Mammary epithelial cell (primary cell): ENCODE measurements around the gene TUBB4A.

Source experiments
- EZH2 ChIP-seq: IDR thresholded peaks from 2 replicates; pipeline ENCODE4 v1.6.1; 2012; ENCODE audit warnings: low read length, inconsistent platforms, borderline replicate concordance
- TF ChIP-seq, protein P1 (sequence below), 2 donors: IDR thresholded peaks in 1 of 2; conservative IDR thresholded peaks in 1 of 2; 2 replicates each; pipeline ENCODE4 v1.5.1; 2011 to 2012; ENCODE audit warnings: inconsistent platforms in 2 of 2, low read length in 2 of 2, mild to moderate bottlenecking in 2 of 2, control low read depth in 1 of 2, low read depth in 1 of 2; ENCODE audit not compliant: insufficient read depth in 1 of 2; ENCODE audit errors: extremely low read depth in 1 of 2

DNA sequence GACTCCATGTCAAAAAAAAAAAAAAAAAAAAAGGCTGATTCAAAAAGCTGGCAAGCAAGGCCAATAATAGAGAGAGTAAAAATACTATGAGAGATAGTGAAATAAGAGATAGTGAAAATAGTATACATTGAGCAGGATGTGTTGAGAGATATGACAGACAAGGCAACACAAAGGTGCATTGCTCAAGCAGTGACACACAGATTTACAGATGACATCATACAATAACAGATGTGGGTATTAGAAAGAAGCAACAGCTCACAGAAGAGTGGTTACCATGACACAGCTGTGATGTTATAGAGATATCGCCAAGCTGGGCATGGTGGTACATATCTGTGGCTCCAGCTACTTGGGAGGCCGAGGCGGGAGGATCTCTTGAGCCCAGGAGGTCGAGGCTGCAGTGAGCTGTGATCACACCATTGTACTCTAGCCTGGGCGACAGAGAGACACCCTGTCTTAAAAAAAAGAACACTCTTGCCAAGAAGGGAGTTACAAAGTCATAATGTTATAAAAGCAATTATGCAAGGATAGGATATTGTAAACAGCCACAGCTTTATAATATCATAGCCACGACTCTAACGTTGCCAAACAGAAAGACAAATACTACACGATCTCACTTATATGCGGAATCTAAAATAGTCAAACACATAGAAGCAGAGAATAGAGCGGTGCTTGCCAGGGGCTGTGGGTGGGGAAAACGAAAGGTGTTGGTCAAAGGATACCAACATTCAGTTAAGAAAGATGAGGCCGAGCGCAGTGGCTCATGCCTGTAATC lies 39.0 kb upstream of the TUBB4A start:
- TF ChIP-seq, protein P1, sequence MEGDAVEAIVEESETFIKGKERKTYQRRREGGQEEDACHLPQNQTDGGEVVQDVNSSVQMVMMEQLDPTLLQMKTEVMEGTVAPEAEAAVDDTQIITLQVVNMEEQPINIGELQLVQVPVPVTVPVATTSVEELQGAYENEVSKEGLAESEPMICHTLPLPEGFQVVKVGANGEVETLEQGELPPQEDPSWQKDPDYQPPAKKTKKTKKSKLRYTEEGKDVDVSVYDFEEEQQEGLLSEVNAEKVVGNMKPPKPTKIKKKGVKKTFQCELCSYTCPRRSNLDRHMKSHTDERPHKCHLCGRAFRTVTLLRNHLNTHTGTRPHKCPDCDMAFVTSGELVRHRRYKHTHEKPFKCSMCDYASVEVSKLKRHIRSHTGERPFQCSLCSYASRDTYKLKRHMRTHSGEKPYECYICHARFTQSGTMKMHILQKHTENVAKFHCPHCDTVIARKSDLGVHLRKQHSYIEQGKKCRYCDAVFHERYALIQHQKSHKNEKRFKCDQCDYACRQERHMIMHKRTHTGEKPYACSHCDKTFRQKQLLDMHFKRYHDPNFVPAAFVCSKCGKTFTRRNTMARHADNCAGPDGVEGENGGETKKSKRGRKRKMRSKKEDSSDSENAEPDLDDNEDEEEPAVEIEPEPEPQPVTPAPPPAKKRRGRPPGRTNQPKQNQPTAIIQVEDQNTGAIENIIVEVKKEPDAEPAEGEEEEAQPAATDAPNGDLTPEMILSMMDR (conservative IDR thresholded peaks at IDR 0.05 in 1 of 2, IDR thresholded peaks at IDR 0.05 in 1 of 2; ENCODE audit: extremely low read depth in 1 of 2, insufficient read depth in 1 of 2, low read depth in 1 of 2, low read length in 2 of 2), result no peak
- no peak for TF ChIP-seq EZH2
